Pancreas (tissue), 10 donors: ENCODE data around the gene VSIG1. TPM values are rescaled to one million over a fixed set of nuclear protein-coding genes. Genes with fewer than 3 reads are reported as not detected.

ENCODE experiments used
- ATAC-seq, 4 donors: fragments of 200-7000 bp; cut with Tn5 transposase; one replicate each; pipeline versions ENCODE4 v1.8.0 to v1.9.1; 2020; ENCODE audit warnings: mild to moderate bottlenecking in 4 of 4, moderate library complexity in 4 of 4
- DNase-seq, 6 donors: peaks; one replicate each; pipeline ENCODE4 v3.0.0-alpha.2; 2020
- FAIRE-seq: peaks from 2 replicates; lab custom pipeline; 2012; peaks lifted over from hg19 to GRCh38; lab: Jason Lieb, UNC
- H3K27ac ChIP-seq, 4 donors: fragments of 200-600 bp; sonication (generic); 1 replicate in 3 of 4; 2 replicates in 1 of 4; pipeline versions ENCODE4 v1.5.0 to v1.8.0; 2020
- H3K27me3 ChIP-seq, 4 donors: fragments of 200-600 bp; one replicate each; pipeline ENCODE4 v1.8.0; 2021
- H3K36me3 ChIP-seq, 3 donors: fragments of 200-600 bp; sonication (generic) in 1 of 3; one replicate each; pipeline versions ENCODE4 v1.5.0 to v1.8.0; 2020 to 2021
- H3K4me1 ChIP-seq, 3 donors: fragments of 200-600 bp; one replicate each; pipeline ENCODE4 v1.8.0; 2021
- H3K4me3 ChIP-seq, 4 donors: fragments of 200-600 bp; sonication (generic) in 2 of 4; one replicate each; pipeline versions ENCODE4 v1.5.0 to v1.8.0; 2020 to 2021
- H3K9me3 ChIP-seq, 4 donors: fragments of 200-600 bp; one replicate each; pipeline ENCODE4 v1.8.0; 2021
- CTCF ChIP-seq, 4 donors: fragments of 200-600 bp; sonication (generic) in 3 of 4; IDR thresholded peaks; one replicate each; pipeline versions ENCODE4 v1.5.0 to v1.8.0; 2021; ENCODE audit warnings: antibody characterized with exemption in 4 of 4
- WGBS, 2 donors: extraction: QIAGEN DNeasy Blood & Tissue Kit; methylation state at CpG; one replicate each; pipeline ENCODE4 v1.1.7; 2013; 5-methylcytosine and 5-hydroxymethylcytosine counted together
- intact Hi-C, 3 donors: fragments of 100-400 bp; cut with DNase I; formaldehyde crosslinking; loops; one replicate each; pipeline versions ENCODE4 v1.11.1 to v1.14.2; 2022
- polyA plus RNA-seq, 2 donors: library from polyadenylated mRNA; stranded (reverse); fragments of 200-250 nt; gene quantifications; one replicate each; pipeline ENCODE4 v1.2.3, GENCODE V29; 2013
- total RNA-seq, 6 donors: library from RNA; stranded (reverse); fragmentation: NEBNext Ultra II Directional in 4 of 6; extraction: Animal tissue kit (Norgen Biotek cat#: 25700) in 4 of 6; gene quantifications; one replicate each; pipeline versions ENCODE4 v1.2.1 to v1.2.4, GENCODE V29; 2021 to 2023
- donor health status: healthy with polysubstance abuse.
- donor health status: DM: no; HTN: no; CAD: no; lungs with moderate emphysema.
- donor health status: DM: no; HTN: no; CAD: no.
- donor health status: control.
- donor health status: control.
- donor health status: Bipolar disorder and iron deficiency.
- donor health status: DM: yes; HTN: yes; CAD: no.
- donor health status: DM: no; HTN: no; CAD: no.
- donor health status: DM: no; HTN: no; CAD: no.
- donor health status: DM: yes; HTN: yes; CAD: no.

Gene VSIG1
- total and polyA plus RNA-seq, 8 donors = 0.05 to 1.8 (median 0.19) TPM; not detected in 4

- no peak for DNase-seq
- H3K36me3 ChIP-seq = no peaks in the 10 kb centered on the region
- intact Hi-C loops = no loop called here
- no peak overlapping the region for H3K4me3 ChIP-seq
- no peak for TF ChIP-seq CTCF (IDR thresholded peaks at IDR 0.05)
- no peaks in the 10 kb centered on the region for H3K27me3 ChIP-seq
- H3K27ac ChIP-seq = no peak overlapping the region
- H3K9me3 ChIP-seq = no peaks in the 10 kb centered on the region
- H3K4me1 ChIP-seq = no peaks in the 10 kb centered on the region
- no peak for FAIRE-seq
- no peak for ATAC-seq
- WGBS, 2 donors = 30 to 38% methylated on average over 1 of the region's 1 CpG
Measured at GRCh38 chrX:108068121-108068520, 23.3 kb downstream of the VSIG1 start.

- DNase-seq (no peak), ATAC-seq (no peak), FAIRE-seq (no peak)
- H3K27ac ChIP-seq = no peak overlapping the region
- no peaks in the 10 kb centered on the region for H3K9me3 ChIP-seq
- WGBS, 2 donors = 46% methylated on average over 4 of the region's 4 CpGs
- H3K4me3 ChIP-seq = no peak overlapping the region
- intact Hi-C loops = no loop called here
- H3K36me3 ChIP-seq = no peaks in the 10 kb centered on the region
- H3K27me3 ChIP-seq = peaks cover 0 to 11% (median 0%) of the 10 kb centered on the region in 4 donors
- H3K4me1 ChIP-seq = no peaks in the 10 kb centered on the region
- TF ChIP-seq CTCF (IDR thresholded peaks at IDR 0.05) = no peak
Measured at GRCh38 chrX:108070891-108071290, 26.0 kb downstream of the VSIG1 start.

GRCh38 chrX:108071578-108071977 lies 26.7 kb downstream of the VSIG1 start:
- FAIRE-seq (no peak), DNase-seq (no peak), ATAC-seq (no peak)
- Histone ChIP-seq H3K27me3 (peaks cover 0 to 11% (median 0%) of the 10 kb centered on the region in 4 donors), H3K27ac (no peak overlapping the region), H3K4me3 (no peak overlapping the region), H3K4me1 (no peaks in the 10 kb centered on the region), H3K36me3 (no peaks in the 10 kb centered on the region), H3K9me3 (no peaks in the 10 kb centered on the region)
- intact Hi-C loops = no loop called here
- WGBS, 2 donors = 78 to 100% methylated on average over 1 of the region's 1 CpG
- TF ChIP-seq CTCF (IDR thresholded peaks at IDR 0.05) = no peak

- Histone ChIP-seq H3K27ac (no peak overlapping the region), H3K4me3 (no peak overlapping the region), H3K4me1 (no peaks in the 10 kb centered on the region), H3K27me3 (peaks cover 0 to 11% (median 0%) of the 10 kb centered on the region in 4 donors), H3K9me3 (no peaks in the 10 kb centered on the region), H3K36me3 (no peaks in the 10 kb centered on the region)
- no peak for FAIRE-seq
- WGBS, 2 donors = 70 to 71% methylated on average over 5 of the region's 5 CpGs
- intact Hi-C loops = loop anchor here in 1 of 3 donors (2.0 kb wide), 1 partner anchor 54 kb away; no protein-coding TSS in a partner anchor
- no peak for DNase-seq
- no peak for TF ChIP-seq CTCF (IDR thresholded peaks at IDR 0.05)
- ATAC-seq = no peak
Measured at GRCh38 chrX:108072746-108073145, 27.9 kb downstream of the VSIG1 start.

- TF ChIP-seq CTCF (IDR thresholded peaks at IDR 0.05) = no peak
- Histone ChIP-seq H3K27me3 (peaks cover 0 to 11% (median 1%) of the 10 kb centered on the region in 4 donors), H3K4me3 (no peak overlapping the region), H3K9me3 (no peaks in the 10 kb centered on the region), H3K36me3 (no peaks in the 10 kb centered on the region), H3K27ac (no peak overlapping the region), H3K4me1 (no peaks in the 10 kb centered on the region)
- FAIRE-seq (no peak), ATAC-seq (no peak), DNase-seq (no peak)
- intact Hi-C loops = no loop called here
- 76 to 88% methylated on average over 2 of the region's 2 CpGs for WGBS, 2 donors
Measured at GRCh38 chrX:108081110-108081509, 36.2 kb downstream of the VSIG1 start.
